HG02981 (cell line): Measurements from ENCODE around the gene TMPRSS9.
A peak's percentile ranks its signal among the peaks of the same experiment; 100 is the strongest.
"Not testable (repeated sequence)": the region's sequence is repeated elsewhere in the genome, so short reads cannot be mapped to it uniquely, and the experiment has no call there.

Source experiments
- ATAC-seq: cut with Tn5 transposase; IDR thresholded peaks from one replicate; pipeline ENCODE4 v1.9.1; 2021; ENCODE audit warnings: mild to moderate bottlenecking, moderate library complexity; ENCODE audit not compliant: unreplicated experiment

Gene TMPRSS9

GRCh38 chr19:2454962-2455850, 95.1 kb downstream of the TMPRSS9 start:
- ATAC-seq, result no peak

- peak; percentile 28 for ATAC-seq
Observed at GRCh38 chr19:2455851-2456570, 95.9 kb downstream of the TMPRSS9 start.

GRCh38 chr19:2457394-2458037, 97.5 kb downstream of the TMPRSS9 start:
- ATAC-seq, result no peak

GRCh38 chr19:2458054-2458453, 98.0 kb downstream of the TMPRSS9 start:
- ATAC-seq, result no peak

- ATAC-seq, result not testable (repeated sequence)
Observed at GRCh38 chr19:2458776-2459175, 98.7 kb downstream of the TMPRSS9 start.

GRCh38 chr19:2460245-2460644, 100.2 kb downstream of the TMPRSS9 start:
- no peak for ATAC-seq

GRCh38 chr19:2461751-2462634, 101.9 kb downstream of the TMPRSS9 start:
- no peak for ATAC-seq

- no peak for ATAC-seq
Observed at GRCh38 chr19:2462635-2463421, 102.8 kb downstream of the TMPRSS9 start.

- not testable (repeated sequence) for ATAC-seq
Observed at GRCh38 chr19:2463694-2464093, 103.6 kb downstream of the TMPRSS9 start.

- no peak for ATAC-seq
Observed at GRCh38 chr19:2464389-2464788, 104.3 kb downstream of the TMPRSS9 start.

- ATAC-seq, result no peak
Observed at GRCh38 chr19:2468596-2468995, 108.5 kb downstream of the TMPRSS9 start.

GRCh38 chr19:2469102-2469914, 109.2 kb downstream of the TMPRSS9 start:
- ATAC-seq, result no peak

- not testable (repeated sequence) for ATAC-seq
Observed at GRCh38 chr19:2469915-2470200, 109.8 kb downstream of the TMPRSS9 start.

- no peak for ATAC-seq
Observed at GRCh38 chr19:2474232-2475017, 114.4 kb downstream of the TMPRSS9 start.

- ATAC-seq, result peak; percentile 3
Observed at GRCh38 chr19:2475018-2475701, 115.1 kb downstream of the TMPRSS9 start.
